Motor neuron (in vitro differentiated cells): ENCODE results near the gene ST6GALNAC3. TPM values are rescaled to one million over a fixed set of nuclear protein-coding genes. Genes with fewer than 3 reads are reported as not detected.

Source experiments
- ATAC-seq, 8 experiments: fragments of 200-7000 bp; cut with Tn5 transposase; replicated peaks in 6 of 8; 2 replicates each; pipeline ENCODE4 v1.8.0; 2021; ENCODE audit warnings: mild to moderate bottlenecking in 8 of 8, moderate library complexity in 8 of 8
- H3K27ac ChIP-seq, 2 donors: fragments of 250-450 bp; sonication (Bioruptor Pico); 2 replicates each; pipeline ENCODE4 v1.9.0; 2021; ENCODE audit warnings: antibody characterized with exemption in 2 of 2, mild to moderate bottlenecking in 2 of 2, moderate library complexity in 1 of 2
- H3K4me1 ChIP-seq, 2 donors: fragments of 250-450 bp; sonication (Bioruptor Pico); replicated peaks in 1 of 2; 2 replicates each; pipeline ENCODE4 v1.6.1; 2021; ENCODE audit warnings: antibody characterized with exemption in 2 of 2, mild to moderate bottlenecking in 2 of 2, moderate library complexity in 1 of 2
- H3K4me3 ChIP-seq, 5 donors: fragments of 250-450 bp; sonication (Bioruptor Pico); 2 replicates each; pipeline ENCODE4 v1.9.0; 2021; ENCODE audit warnings: antibody characterized with exemption in 5 of 5, mild to moderate bottlenecking in 5 of 5, moderate library complexity in 4 of 5
- WGBS, 10 experiments: fragments of 450-650 bp; shearing (Covaris generic); methylation state at CpG; one replicate each; pipeline ENCODE4 v1.0.0; 2022; 5-methylcytosine and 5-hydroxymethylcytosine counted together
- in situ Hi-C, 9 experiments: fragments of 400-800 bp; cut with MboI; loops; one replicate each; pipeline ENCODE4 v1.15.0; 2021; ENCODE audit warnings: low sequenced_read_pairs in 9 of 9, low pct_unique_long_range_greater_than_20kb in 2 of 9; ENCODE audit not compliant: unreplicated experiment in 9 of 9
- total RNA-seq, 8 experiments: library from RNA; unstranded; fragments of 300-600 nt; gene quantifications; 2 replicates each; pipeline versions ENCODE4 v1.2.3 to v1.2.4, GENCODE V29; 2022

Gene ST6GALNAC3
- total RNA-seq, 8 experiments from 2014 or later = 0.31 to 39.5 (median 3.9) TPM; not detected in 1

DNA sequence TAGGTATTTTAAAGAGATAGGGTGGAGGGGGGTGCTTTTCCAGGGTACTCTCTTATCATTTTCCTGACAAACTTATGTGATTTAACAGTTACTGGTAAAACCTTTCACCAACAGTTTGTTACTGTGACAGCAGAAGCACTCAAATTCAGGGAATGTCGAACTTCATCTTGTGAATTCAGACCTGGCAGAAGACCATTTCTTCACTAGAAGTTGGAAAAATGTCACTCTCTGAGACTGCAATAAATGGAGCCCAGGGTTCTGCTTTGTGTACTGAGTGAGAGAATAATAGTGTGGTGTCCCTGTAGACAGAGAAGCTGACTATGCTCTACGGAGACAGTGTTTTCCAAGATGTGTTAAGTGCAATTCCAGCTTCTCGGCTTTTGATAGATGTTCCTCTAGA lies 200.2 kb downstream of the ST6GALNAC3 start:
- Histone ChIP-seq H3K4me1 (peaks cover 4 to 7% of the 10 kb centered on the region in 2 donors), H3K4me3 (no peak overlapping the region), H3K27ac (no peak overlapping the region)
- in situ Hi-C loops = no loop called here
- ATAC-seq = no peak
- 40 to 100% (median 65%) methylated on average over 1 to 3 of the region's 3 CpGs; no CpG with 5 or more reads in 2 of the 10 experiments for WGBS, 10 experiments

DNA sequence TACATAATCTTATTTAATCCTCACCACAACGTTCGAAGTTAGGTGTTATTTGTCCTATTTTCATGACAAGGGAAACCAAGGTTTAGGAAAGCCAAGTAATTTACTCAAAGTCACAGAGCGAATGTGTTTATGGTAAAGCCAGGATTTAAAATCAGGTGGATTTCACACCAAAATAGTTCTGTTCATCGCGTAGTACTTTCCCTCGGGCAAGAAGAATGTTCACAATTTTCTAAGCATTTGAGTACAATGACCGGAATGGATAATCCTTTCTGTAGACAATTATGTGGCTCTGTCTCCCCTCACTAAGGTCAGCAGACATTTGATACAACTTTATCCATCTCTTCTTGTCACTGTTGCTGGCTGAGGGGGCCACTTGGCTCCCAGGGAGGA lies 204.2 kb downstream of the ST6GALNAC3 start:
- ATAC-seq = no peak
- in situ Hi-C loops = no loop called here
- Histone ChIP-seq H3K4me3 (no peak overlapping the region), H3K4me1 (peaks cover 4 to 7% of the 10 kb centered on the region in 2 donors), H3K27ac (no peak overlapping the region)
- WGBS, 10 experiments = 46 to 96% (median 87%) methylated on average over 4 to 7 of the region's 7 CpGs

DNA sequence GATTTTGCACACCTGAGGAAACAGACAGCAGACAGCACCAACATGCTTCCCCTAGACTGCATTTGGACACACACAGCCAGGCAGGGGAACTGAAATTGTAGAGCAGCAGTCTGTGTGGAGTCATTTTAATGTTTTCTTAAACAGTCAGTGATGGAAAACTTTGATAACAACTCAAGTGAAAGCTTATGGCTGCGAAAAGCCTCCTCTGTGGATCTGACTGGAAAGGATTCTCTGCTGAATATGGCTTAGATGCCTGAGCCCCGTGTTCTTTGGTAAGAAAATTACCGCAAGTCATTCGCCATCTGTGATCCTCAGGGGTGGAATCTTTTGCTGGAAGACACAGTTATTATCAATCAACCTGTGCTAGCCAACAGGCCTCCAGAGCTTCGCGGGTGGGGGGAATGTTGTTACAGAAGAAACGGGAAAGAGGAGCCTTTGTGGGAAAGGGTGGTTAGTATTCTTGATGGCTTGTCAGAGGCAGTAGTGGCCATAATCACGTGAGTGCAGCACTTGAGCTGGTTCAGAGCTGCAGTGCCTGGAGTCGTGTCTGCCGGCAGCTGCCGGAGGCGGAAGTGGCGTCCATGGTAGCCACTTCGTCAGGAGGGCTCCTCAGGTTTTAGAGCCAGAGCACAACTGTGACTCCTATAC lies 204.7 kb downstream of the ST6GALNAC3 start:
- WGBS, 10 experiments = 20 to 100% (median 79%) methylated on average over 1 to 14 of the region's 14 CpGs
- Histone ChIP-seq H3K4me1 (peaks cover 4 to 7% of the 10 kb centered on the region in 2 donors), H3K4me3 (no peak overlapping the region), H3K27ac (no peak overlapping the region)
- ATAC-seq = peak in 5 of 8 experiments; percentile 87 to 96 (median 93)
- in situ Hi-C loops = no loop called here

DNA sequence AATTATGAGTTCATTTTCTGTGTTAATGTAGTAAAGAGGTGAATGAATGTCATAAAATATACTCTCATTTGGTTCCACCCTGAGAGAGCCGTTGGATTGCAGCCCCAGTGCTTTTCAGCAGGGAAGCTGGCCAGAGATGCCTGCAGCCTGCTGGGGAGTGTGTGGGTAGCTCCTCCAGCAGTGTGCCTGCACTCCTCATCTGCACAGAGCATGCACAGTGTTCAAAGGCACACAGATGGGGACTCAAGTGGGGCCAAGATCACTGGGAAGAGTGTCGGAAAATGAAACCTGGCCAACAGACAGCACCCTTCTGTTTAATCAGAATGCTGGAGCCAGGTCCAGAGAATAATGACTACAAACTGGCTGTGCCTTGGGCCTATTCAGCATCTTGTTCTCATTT lies 206.8 kb downstream of the ST6GALNAC3 start:
- ATAC-seq = peak in 5 of 8 experiments; percentile 34 to 99 (median 73)
- Histone ChIP-seq H3K4me1 (peaks cover 4 to 7% of the 10 kb centered on the region in 2 donors), H3K27ac (no peak overlapping the region), H3K4me3 (no peak overlapping the region)
- WGBS, 10 experiments = 0 to 74% (median 53%) methylated on average over 1 to 2 of the region's 2 CpGs; no CpG with 5 or more reads in 2 of the 10 experiments
- in situ Hi-C loops = no loop called here

DNA sequence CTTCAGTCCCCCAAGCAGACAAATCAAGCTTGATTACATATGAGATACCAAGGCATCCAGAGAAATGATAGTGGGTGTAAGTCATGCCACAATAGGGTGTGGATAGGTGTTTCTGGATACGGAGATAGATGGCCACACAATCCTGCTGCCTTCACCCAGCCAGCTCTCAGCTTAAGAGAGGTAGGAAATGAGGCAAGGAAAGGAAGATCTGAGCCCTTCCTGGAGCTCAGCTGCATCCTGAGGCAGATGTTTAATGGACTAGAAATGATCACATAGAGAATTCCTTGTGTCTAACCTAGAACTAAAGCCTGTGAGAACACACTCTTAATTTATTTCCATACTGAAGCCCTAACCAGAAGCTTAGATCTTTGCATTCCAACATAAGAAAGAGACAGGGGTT lies 210.3 kb downstream of the ST6GALNAC3 start:
- Histone ChIP-seq H3K27ac (no peak overlapping the region), H3K4me3 (no peak overlapping the region), H3K4me1 (peaks cover 0 to 3% of the 10 kb centered on the region in 2 donors)
- in situ Hi-C loops = no loop called here
- WGBS, 10 experiments = 0 to 100% (median 89%) methylated on average over 1 of the region's 1 CpG; no CpG with 5 or more reads in 3 of the 10 experiments
- no peak for ATAC-seq

DNA sequence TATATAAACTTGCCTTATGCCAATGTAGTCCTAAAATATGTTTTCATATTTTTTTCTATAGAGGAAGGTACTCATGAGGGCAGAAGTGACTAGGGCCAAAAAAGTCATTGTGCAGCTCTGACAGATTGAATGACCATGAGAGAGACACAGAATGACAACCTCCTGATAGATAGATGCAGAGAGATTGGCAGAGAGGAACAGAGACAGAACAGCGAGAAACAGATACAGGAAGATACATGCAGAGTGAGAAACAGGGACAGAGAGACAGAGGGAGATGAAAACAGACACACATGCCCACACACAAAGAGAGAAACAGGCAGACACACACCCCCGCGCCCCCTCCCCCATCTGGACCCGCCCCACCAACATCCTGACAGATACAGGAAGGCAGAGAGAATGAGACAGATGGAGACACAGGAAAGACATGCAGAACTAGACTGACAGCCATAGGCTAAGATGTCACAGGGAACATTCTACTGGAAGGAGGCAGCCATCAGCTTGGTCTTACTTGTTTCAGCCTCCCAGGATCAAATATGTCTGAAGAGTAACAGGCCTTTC lies 211.1 kb downstream of the ST6GALNAC3 start:
- Histone ChIP-seq H3K4me3 (no peak overlapping the region), H3K4me1 (peaks cover 4 to 11% of the 10 kb centered on the region in 2 donors), H3K27ac (no peak overlapping the region)
- in situ Hi-C loops = no loop called here
- peak in 1 of 8 experiments; percentile 11 for ATAC-seq
- WGBS, 10 experiments = 16 to 92% (median 80%) methylated on average over 1 to 4 of the region's 4 CpGs; no CpG with 5 or more reads in 3 of the 10 experiments

DNA sequence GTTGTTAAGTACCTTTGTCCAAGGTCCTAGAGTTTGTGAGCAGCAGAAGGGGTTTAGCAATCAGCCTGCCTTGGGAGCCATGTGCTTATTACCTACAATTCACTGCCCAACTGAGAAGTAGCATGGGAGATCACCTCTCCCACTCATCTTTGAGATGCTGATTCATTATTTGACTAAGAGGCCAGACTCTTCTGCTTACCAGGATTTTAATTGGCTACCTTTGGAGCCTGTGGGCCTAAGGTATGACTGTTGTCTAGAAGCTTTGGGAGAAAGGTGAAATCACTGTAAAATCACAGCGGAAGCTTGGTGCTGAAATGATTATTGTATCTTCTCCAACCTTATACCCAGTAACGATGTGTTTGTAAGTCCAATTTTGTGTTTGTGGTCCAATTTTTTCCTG lies 213.4 kb downstream of the ST6GALNAC3 start:
- no peak for ATAC-seq
- no peak overlapping the region for H3K27ac ChIP-seq
- H3K4me3 ChIP-seq = no peak overlapping the region
- 50 to 100% (median 96%) methylated on average over 1 to 2 of the region's 2 CpGs; no CpG with 5 or more reads in 3 of the 10 experiments for WGBS, 10 experiments
- peaks cover 6 to 26% of the 10 kb centered on the region in 2 donors for H3K4me1 ChIP-seq
- in situ Hi-C loops = no loop called here

DNA sequence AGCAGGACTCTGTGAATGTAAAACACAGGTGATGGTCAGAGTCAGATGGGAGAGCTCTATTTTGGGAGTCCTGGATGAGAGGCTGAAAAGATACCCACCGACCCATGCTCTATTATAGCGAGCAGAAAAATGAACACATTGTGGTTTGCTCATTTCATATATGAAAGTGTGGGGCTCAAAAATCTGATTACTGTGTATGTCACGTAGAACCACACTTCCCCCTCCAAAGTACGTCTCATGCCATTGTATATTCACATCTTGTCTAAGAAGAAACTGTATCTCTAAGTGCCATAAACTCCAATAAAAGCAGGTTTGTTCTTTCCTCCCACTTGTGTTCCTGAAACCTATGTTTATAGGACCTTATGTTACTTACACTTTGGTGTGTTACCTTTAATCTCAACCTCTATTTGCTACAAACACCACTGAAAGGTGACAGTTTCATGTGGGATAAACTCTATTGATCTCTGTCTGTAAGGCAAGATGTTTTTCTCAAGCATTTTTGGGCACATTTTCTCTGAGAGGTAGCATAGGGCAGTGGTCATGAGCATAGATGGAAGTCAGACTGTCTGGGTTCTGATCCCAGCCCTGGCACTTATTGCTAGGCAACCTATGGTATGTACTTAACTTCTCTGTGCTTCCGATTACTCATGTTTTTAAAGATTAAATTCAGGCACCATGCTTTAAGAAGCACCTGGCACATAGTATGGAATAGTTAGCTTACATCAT lies 214.4 kb downstream of the ST6GALNAC3 start:
- Histone ChIP-seq H3K4me3 (no peak overlapping the region), H3K27ac (no peak overlapping the region), H3K4me1 (peaks cover 9 to 34% of the 10 kb centered on the region in 2 donors)
- ATAC-seq = no peak
- in situ Hi-C loops = no loop called here
- 48 to 100% (median 87%) methylated on average over 1 to 5 of the region's 5 CpGs; no CpG with 5 or more reads in 2 of the 10 experiments for WGBS, 10 experiments

DNA sequence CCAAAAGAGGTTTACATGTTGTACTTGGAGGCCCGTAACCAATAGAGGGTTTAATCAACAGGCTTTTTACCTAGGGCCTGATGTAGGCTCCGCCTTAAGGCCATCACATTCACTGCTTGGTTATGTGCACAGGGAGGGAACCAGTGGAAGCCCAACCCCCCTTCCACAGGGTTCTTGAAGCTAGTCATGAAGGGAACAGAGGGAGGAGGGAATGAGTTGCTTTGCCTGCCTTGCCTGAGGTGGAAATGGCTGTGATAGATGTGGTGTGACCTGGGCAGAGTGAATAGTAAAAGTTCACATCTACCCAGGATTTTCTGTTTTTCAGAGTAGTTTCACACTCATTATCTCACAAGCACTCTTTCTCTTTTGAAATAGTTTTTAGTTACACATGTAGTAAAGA lies 215.1 kb downstream of the ST6GALNAC3 start:
- no peak overlapping the region for H3K4me3 ChIP-seq
- 0 to 100% (median 82%) methylated on average over 1 to 2 of the region's 2 CpGs; no CpG with 5 or more reads in 2 of the 10 experiments for WGBS, 10 experiments
- H3K4me1 ChIP-seq = peaks cover 17 to 42% of the 10 kb centered on the region in 2 donors
- peak in 2 of 8 experiments; percentile 43 to 56 for ATAC-seq
- in situ Hi-C loops = no loop called here
- H3K27ac ChIP-seq = no peak overlapping the region

DNA sequence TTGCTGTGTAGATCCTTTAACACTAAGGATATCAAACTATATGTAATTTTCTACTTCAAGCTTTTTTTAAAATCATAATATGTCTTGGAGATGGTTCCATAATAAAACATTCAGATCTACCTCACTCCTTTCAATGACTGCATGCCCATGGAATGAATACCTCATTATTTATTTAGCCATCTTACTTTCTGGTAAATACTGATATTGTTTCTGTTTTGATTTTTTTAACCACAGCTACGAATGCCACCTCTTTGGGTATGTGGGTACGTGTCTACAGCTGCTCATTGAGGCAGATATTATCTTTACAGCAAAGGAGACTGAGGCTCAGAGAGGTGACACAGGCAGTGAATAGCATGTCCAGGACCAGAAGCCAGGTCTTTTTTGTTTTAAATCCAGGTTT lies 215.7 kb downstream of the ST6GALNAC3 start:
- Histone ChIP-seq H3K4me1 (peaks cover 22 to 47% of the 10 kb centered on the region in 2 donors), H3K27ac (no peak overlapping the region), H3K4me3 (no peak overlapping the region)
- in situ Hi-C loops = no loop called here
- 32 to 100% (median 83%) methylated on average over 2 of the region's 2 CpGs; no CpG with 5 or more reads in 4 of the 10 experiments for WGBS, 10 experiments
- ATAC-seq = no peak

DNA sequence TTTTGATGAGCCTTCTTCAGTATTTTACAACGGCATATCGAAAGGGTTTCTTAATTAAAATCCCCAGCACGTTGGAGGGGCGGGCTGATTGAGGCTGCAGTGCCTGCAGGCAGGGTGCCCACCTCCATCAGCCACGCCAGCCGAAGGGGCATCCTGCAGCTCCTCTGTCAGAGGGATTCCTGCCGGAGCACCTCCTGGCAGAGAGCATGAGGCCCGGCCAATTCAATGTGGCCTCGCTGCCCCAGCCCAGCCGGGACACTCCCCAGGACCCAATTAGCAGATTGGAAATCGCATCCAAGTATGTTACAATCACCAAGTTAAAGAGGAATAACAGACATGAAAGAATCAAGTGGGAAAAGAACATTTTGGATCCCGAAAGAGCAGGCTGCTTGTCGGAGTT lies 216.6 kb downstream of the ST6GALNAC3 start:
- WGBS, 10 experiments = 2 to 100% (median 80%) methylated on average over 1 to 13 of the region's 13 CpGs
- no peak overlapping the region for H3K4me3 ChIP-seq
- no peak overlapping the region for H3K27ac ChIP-seq
- ATAC-seq = peak in 1 of 8 experiments; percentile 23
- peaks cover 22 to 47% of the 10 kb centered on the region in 2 donors for H3K4me1 ChIP-seq
- in situ Hi-C loops = no loop called here

DNA sequence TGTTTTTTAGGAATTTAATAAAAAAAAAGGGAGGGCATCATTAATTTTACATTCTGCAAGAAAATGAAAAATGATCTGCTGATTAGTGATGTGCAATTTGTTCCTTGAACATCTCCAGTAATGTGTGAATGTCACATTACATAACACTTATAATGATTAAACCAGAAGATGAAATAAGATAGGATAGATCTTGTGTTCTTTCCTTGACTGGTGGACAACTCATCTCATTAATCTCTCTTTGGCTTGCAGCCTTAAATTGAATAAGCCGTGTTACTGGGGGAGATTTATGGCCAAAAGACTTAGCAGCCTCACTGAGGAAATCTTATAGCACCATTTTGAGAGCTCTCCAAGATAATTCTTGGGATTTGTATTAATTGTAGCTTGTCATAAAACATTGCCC lies 217.2 kb downstream of the ST6GALNAC3 start:
- Histone ChIP-seq H3K4me1 (peaks cover 22 to 47% of the 10 kb centered on the region in 2 donors), H3K4me3 (no peak overlapping the region), H3K27ac (no peak overlapping the region)
- ATAC-seq = peak in 5 of 8 experiments; percentile 47 to 64 (median 60)
- in situ Hi-C loops = no loop called here
- 0 to 40% (median 22%) methylated on average over 1 of the region's 1 CpG for WGBS, 10 experiments
